AG09309 (cell line): ENCODE results near the gene INTS7.

ENCODE experiments used
- DNase-seq: peaks from one replicate; pipeline ENCODE4 v3.0.0-alpha.2; 2010; ENCODE audit warnings: low read depth
- H3K4me3 ChIP-seq: 2 replicates; pipeline ENCODE4 v1.5.1; 2011; ENCODE audit warnings: mild to moderate bottlenecking, low read depth, low read length, moderate library complexity; ENCODE audit not compliant: control insufficient read depth
- TF ChIP-seq, protein P1 (sequence below): IDR thresholded peaks from 2 replicates; pipeline ENCODE4 v1.5.1; 2011; ENCODE audit warnings: mild to moderate bottlenecking, low read depth, low read length, inconsistent platforms; ENCODE audit not compliant: insufficient read depth, control insufficient read depth; ENCODE audit errors: missing control alignments

INTS7 gene

DNA sequence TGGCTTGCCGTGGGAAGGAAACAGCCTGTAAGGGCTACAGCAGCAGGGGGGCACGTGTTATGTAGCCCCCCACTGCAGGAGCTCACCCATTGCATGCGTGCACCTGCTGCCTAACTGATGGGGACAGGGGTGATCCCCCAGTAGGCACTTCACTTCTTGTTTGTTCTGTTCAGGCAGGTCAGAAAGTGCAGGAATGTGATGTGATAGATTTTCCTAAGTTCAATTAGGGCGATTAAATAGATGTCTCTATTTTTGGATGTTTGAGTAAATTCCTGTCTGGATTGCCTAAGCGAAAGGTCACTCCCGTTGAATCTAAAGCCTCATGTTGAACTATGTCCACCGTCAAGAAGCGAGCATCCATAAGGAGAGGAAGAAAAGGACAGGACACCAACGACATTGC lies 126.0 kb downstream of the INTS7 start:
- DNase-seq = no peak
- no peak overlapping the region for H3K4me3 ChIP-seq
- TF ChIP-seq, protein P1, sequence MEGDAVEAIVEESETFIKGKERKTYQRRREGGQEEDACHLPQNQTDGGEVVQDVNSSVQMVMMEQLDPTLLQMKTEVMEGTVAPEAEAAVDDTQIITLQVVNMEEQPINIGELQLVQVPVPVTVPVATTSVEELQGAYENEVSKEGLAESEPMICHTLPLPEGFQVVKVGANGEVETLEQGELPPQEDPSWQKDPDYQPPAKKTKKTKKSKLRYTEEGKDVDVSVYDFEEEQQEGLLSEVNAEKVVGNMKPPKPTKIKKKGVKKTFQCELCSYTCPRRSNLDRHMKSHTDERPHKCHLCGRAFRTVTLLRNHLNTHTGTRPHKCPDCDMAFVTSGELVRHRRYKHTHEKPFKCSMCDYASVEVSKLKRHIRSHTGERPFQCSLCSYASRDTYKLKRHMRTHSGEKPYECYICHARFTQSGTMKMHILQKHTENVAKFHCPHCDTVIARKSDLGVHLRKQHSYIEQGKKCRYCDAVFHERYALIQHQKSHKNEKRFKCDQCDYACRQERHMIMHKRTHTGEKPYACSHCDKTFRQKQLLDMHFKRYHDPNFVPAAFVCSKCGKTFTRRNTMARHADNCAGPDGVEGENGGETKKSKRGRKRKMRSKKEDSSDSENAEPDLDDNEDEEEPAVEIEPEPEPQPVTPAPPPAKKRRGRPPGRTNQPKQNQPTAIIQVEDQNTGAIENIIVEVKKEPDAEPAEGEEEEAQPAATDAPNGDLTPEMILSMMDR = no peak

GRCh38 chr1:211908951-211909350 lies 126.4 kb downstream of the INTS7 start:
- no peak for DNase-seq
- TF ChIP-seq, protein P1 = no peak
- no peak overlapping the region for H3K4me3 ChIP-seq

DNA sequence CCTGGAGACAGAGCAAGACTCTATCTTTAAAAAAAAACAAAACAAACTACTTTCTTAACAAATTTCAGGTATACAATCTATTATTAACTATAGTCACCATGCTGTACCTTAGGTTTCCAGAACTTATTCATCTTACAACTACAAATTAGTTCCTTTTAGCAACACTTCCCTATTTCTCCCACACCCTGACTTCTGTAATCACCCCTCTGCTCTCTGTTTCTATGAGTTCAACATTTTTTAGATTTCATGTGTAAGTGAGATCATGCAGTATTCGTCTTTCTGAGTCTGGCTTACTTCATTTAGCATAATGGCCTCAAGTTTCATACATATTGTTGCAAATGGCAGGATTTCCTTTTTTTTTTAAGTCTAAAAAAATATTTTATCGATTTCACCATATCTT lies 126.9 kb downstream of the INTS7 start:
- no peak overlapping the region for H3K4me3 ChIP-seq
- TF ChIP-seq, protein P1 = no peak
- no peak for DNase-seq

DNA sequence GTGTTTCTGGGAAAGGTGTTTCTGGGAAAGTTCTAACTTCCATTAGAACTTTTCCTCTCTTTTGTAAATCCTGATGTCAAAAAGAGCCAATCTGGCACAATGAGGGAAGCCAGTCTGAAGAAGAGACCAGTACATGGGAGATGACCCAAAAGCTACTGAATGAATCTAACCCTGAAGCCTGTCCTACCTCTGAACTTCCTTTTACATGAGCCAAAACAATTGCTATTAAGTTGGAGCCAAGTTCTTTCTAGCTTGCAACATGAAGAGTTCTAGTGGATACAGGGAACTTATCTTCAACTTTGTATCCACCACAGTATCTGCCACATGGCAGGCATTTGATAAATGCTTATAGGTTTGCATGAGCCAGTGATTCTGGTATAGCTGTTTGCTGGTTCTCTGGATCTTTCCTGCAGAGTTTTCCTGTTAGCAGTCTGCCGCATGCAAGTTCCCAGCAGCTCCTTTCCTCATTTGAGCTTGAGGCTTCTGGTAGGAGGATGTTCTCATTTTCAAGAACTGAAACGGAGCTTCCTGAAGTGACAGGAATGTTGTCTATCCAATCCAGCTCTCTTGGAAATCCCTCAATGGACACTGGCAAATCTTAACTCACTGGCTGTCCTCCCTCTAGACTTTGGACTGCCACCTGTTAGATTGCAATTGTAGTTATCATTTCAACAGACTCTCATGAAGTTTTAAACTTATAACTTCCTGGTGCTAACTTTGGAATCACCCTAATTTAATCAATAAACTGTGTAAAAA lies 131.7 kb downstream of the INTS7 start:
- TF ChIP-seq, protein P1 = no peak
- H3K4me3 ChIP-seq = no peak overlapping the region
- DNase-seq = no peak

GRCh38 chr1:211902624-211903291 lies 132.6 kb downstream of the INTS7 start:
- no peak overlapping the region for H3K4me3 ChIP-seq
- no peak for DNase-seq
- TF ChIP-seq, protein P1 = no peak

GRCh38 chr1:211901945-211902344 lies 133.4 kb downstream of the INTS7 start:
- TF ChIP-seq, protein P1 = no peak
- no peak for DNase-seq
- no peak overlapping the region for H3K4me3 ChIP-seq
